OCI-LY1 (cell line): ENCODE results near the gene CAPN11.

ENCODE experiments used
- EZH2 ChIP-seq: fragments of 200-600 bp; sonication (generic), shearing (Covaris generic); IDR thresholded peaks from 2 replicates; pipeline ENCODE4 v1.8.0; 2017; ENCODE audit warnings: borderline replicate concordance, mixed run types, mild to moderate bottlenecking, antibody characterized with exemption, low read length, moderate library complexity, mixed read lengths
- TF ChIP-seq, protein P1 (sequence below): fragments of 200-600 bp; sonication (generic), shearing (Covaris generic); IDR thresholded peaks from 2 replicates; pipeline ENCODE4 v1.5.1; 2017; ENCODE audit warnings: mild to moderate bottlenecking, antibody characterized with exemption, low read length, moderate library complexity, mixed read lengths

DNA sequence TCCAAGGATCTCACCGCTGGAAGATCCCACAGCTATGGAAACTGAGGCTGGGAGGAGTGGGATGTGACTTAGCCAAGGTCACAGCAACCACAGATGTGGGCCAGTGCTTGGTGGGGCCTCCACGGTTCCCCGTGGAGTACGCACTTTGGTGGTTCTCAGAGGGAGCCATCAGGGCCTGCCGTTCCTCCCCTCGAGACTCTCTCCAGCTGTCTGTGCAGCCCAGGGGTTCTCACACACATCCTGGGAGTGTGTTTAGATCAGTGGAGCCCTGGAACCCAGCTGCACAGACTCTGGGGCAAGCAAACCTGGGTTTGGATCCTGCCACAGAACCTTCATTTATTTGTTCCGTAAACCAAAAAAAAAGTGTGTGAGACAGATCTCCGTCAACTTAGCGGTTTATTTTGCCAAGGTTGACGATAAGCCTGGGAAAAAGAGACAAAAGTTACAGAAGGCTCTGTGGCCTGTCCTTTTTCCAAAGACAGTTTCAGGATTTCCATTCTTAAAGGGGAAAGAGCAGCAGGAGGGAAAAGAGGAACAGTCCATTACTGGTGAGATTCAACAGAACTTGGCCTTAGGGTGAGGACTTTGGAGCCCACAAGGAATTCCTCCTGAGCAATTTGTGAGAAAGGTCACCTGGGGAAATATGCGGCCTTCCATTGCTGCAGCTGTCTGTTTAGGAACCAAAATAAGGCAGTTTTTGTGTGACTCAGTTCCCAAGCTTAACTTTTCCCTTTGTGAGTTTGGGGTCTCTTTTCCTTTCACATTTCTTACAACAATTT lies 44.5 kb downstream of the CAPN11 start:
- TF ChIP-seq, protein P1, sequence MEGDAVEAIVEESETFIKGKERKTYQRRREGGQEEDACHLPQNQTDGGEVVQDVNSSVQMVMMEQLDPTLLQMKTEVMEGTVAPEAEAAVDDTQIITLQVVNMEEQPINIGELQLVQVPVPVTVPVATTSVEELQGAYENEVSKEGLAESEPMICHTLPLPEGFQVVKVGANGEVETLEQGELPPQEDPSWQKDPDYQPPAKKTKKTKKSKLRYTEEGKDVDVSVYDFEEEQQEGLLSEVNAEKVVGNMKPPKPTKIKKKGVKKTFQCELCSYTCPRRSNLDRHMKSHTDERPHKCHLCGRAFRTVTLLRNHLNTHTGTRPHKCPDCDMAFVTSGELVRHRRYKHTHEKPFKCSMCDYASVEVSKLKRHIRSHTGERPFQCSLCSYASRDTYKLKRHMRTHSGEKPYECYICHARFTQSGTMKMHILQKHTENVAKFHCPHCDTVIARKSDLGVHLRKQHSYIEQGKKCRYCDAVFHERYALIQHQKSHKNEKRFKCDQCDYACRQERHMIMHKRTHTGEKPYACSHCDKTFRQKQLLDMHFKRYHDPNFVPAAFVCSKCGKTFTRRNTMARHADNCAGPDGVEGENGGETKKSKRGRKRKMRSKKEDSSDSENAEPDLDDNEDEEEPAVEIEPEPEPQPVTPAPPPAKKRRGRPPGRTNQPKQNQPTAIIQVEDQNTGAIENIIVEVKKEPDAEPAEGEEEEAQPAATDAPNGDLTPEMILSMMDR: no peak
- TF ChIP-seq EZH2: no peak
